ENCODE results near the gene TMBIM6. TPM values are rescaled to one million over a fixed set of nuclear protein-coding genes. Genes with fewer than 3 reads are reported as not detected.

TMBIM6 gene
- total and polyA plus RNA-seq, 4 donors: 443 to 601 (median 527) TPM

GRCh38 chr12:49801141-49802063 lies 60.0 kb downstream of the TMBIM6 start:
- Histone ChIP-seq H3K4me3 (ENCODE audit: low read depth, low read length) (no peak overlapping the region), H3K27ac (ENCODE audit: low read depth, low read length) (no peak overlapping the region), H3K27me3 (ENCODE audit: control insufficient read depth, insufficient read depth, low read length) (no peaks in the 10 kb centered on the region), H3K4me1 (ENCODE audit: control insufficient read depth, insufficient read depth, low read length) (no peaks in the 10 kb centered on the region), H3K9me3 (ENCODE audit: control insufficient read depth, insufficient read depth, low read length) (no peaks in the 10 kb centered on the region), H3K36me3 (ENCODE audit: control insufficient read depth, insufficient read depth, low read length) (peaks cover 91% of the 10 kb centered on the region)
- WGBS (ENCODE audit: insufficient coverage): 85% methylated on average over 13 of the region's 17 CpGs
- DNase-seq (ENCODE audit: low read depth in 4 of 6, low spot score in 6 of 6): no peak

GRCh38 chr12:49803693-49804450 lies 62.5 kb downstream of the TMBIM6 start:
- 87% methylated on average over 10 of the region's 12 CpGs for WGBS (ENCODE audit: insufficient coverage)
- Histone ChIP-seq H3K4me3 (ENCODE audit: low read depth, low read length) (no peak overlapping the region), H3K9me3 (ENCODE audit: control insufficient read depth, insufficient read depth, low read length) (no peaks in the 10 kb centered on the region), H3K4me1 (ENCODE audit: control insufficient read depth, insufficient read depth, low read length) (peaks cover 14% of the 10 kb centered on the region), H3K27ac (ENCODE audit: low read depth, low read length) (no peak overlapping the region), H3K36me3 (ENCODE audit: control insufficient read depth, insufficient read depth, low read length) (peaks cover 82% of the 10 kb centered on the region), H3K27me3 (ENCODE audit: control insufficient read depth, insufficient read depth, low read length) (no peaks in the 10 kb centered on the region)
- no peak for DNase-seq (ENCODE audit: low read depth in 4 of 6, low spot score in 6 of 6)

DNA sequence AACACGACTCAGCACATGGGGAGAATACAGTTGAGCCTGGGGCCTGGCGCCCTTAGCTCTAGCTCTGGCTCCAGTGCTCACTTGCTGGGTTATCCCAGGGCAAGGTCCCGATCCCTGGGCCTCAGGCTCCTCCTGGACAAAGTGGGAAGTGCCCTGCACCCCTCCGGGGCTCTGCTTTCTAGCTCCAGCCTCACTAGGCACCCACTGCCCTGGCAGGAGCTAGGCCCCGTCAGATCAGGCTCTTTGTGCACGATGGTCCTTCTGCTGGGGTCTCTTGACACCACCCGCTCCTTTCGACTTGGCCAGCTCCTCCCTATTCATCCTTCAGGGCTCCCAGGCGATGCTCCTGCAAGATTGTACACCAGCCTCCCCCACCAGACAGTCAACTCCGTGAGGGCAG lies 63.5 kb downstream of the TMBIM6 start:
- Histone ChIP-seq H3K27me3 (ENCODE audit: control insufficient read depth, insufficient read depth, low read length) (no peaks in the 10 kb centered on the region), H3K27ac (ENCODE audit: low read depth, low read length) (no peak overlapping the region), H3K36me3 (ENCODE audit: control insufficient read depth, insufficient read depth, low read length) (peaks cover 72% of the 10 kb centered on the region), H3K4me3 (ENCODE audit: low read depth, low read length) (no peak overlapping the region), H3K4me1 (ENCODE audit: control insufficient read depth, insufficient read depth, low read length) (peaks cover 23% of the 10 kb centered on the region), H3K9me3 (ENCODE audit: control insufficient read depth, insufficient read depth, low read length) (no peaks in the 10 kb centered on the region)
- 96% methylated on average over 10 of the region's 10 CpGs for WGBS (ENCODE audit: insufficient coverage)
- no peak for DNase-seq (ENCODE audit: low read depth in 4 of 6, low spot score in 6 of 6)

DNA sequence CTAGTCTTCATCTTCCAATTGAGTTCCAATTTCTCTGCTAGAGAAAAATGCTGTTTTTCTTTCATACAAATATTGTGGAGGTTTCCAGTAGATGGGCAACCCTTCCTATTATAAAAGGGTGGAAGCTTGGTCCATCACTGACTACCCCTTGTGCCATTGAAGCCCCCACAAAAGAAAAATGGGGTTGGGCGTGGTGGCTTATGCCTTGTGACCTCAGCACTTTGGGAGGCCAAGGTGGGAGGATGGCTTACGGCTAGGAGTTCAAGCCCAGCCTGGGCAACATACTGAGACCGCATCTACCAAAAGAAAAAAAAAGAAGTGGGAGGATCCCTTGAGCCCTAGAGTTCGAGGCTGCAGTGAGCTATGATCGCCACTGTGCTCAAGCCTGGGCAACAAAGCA lies 64.1 kb downstream of the TMBIM6 start:
- H3K4me3 ChIP-seq (ENCODE audit: low read depth, low read length): no peak overlapping the region
- peaks cover 66% of the 10 kb centered on the region for H3K36me3 ChIP-seq (ENCODE audit: control insufficient read depth, insufficient read depth, low read length)
- peaks cover 29% of the 10 kb centered on the region for H3K4me1 ChIP-seq (ENCODE audit: control insufficient read depth, insufficient read depth, low read length)
- DNase-seq (ENCODE audit: low read depth in 4 of 6, low spot score in 6 of 6): no peak
- no peaks in the 10 kb centered on the region for H3K27me3 ChIP-seq (ENCODE audit: control insufficient read depth, insufficient read depth, low read length)
- 100% methylated on average over 3 of the region's 5 CpGs for WGBS (ENCODE audit: insufficient coverage)
- H3K9me3 ChIP-seq (ENCODE audit: control insufficient read depth, insufficient read depth, low read length): no peaks in the 10 kb centered on the region
- H3K27ac ChIP-seq (ENCODE audit: low read depth, low read length): no peak overlapping the region

DNA sequence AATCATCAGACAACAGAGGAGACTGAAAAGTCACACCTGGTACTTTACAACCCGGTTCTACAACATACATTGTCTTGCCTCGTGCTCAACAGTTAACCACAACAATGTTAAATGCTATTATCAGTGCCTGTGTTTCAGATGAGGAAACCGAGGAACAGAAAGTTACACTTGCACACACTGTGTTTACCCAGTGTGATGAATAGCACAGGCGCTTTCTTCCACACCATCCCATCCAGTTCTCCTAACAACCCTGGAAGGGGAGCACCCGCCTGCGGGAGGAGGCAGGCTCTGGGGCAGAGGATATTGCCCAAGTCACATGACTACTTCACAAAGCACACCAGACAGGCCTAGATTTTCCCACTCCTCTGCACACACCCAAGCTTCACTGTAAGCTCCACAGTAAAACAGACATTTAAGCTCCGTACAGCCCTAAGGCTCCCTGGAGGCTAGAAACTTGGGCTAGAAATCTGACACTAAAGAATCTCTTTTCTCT lies 65.0 kb downstream of the TMBIM6 start:
- peaks cover 58% of the 10 kb centered on the region for H3K36me3 ChIP-seq (ENCODE audit: control insufficient read depth, insufficient read depth, low read length)
- peaks cover 35% of the 10 kb centered on the region for H3K4me1 ChIP-seq (ENCODE audit: control insufficient read depth, insufficient read depth, low read length)
- H3K9me3 ChIP-seq (ENCODE audit: control insufficient read depth, insufficient read depth, low read length): no peaks in the 10 kb centered on the region
- H3K4me3 ChIP-seq (ENCODE audit: low read depth, low read length): no peak overlapping the region
- DNase-seq (ENCODE audit: low read depth in 4 of 6, low spot score in 6 of 6): no peak
- no peaks in the 10 kb centered on the region for H3K27me3 ChIP-seq (ENCODE audit: control insufficient read depth, insufficient read depth, low read length)
- no peak overlapping the region for H3K27ac ChIP-seq (ENCODE audit: low read depth, low read length)
- 82% methylated on average over 3 of the region's 7 CpGs for WGBS (ENCODE audit: insufficient coverage)

GRCh38 chr12:49806877-49807276 lies 65.5 kb downstream of the TMBIM6 start:
- Histone ChIP-seq H3K36me3 (ENCODE audit: control insufficient read depth, insufficient read depth, low read length) (peaks cover 53% of the 10 kb centered on the region), H3K4me3 (ENCODE audit: low read depth, low read length) (no peak overlapping the region), H3K27ac (ENCODE audit: low read depth, low read length) (no peak overlapping the region), H3K4me1 (ENCODE audit: control insufficient read depth, insufficient read depth, low read length) (peaks cover 38% of the 10 kb centered on the region), H3K9me3 (ENCODE audit: control insufficient read depth, insufficient read depth, low read length) (no peaks in the 10 kb centered on the region), H3K27me3 (ENCODE audit: control insufficient read depth, insufficient read depth, low read length) (no peaks in the 10 kb centered on the region)
- WGBS (ENCODE audit: insufficient coverage): no CpG with 5 or more reads among the region's 7 CpGs
- DNase-seq (ENCODE audit: low read depth in 4 of 6, low spot score in 6 of 6): no peak

GRCh38 chr12:49807991-49808580 lies 66.7 kb downstream of the TMBIM6 start:
- whole genome bisulfite sequencing (ENCODE audit: insufficient coverage): 62% methylated on average over 8 of the region's 12 CpGs
- no peak for DNase-seq (ENCODE audit: low read depth in 4 of 6, low spot score in 6 of 6)
- Histone ChIP-seq H3K36me3 (ENCODE audit: control insufficient read depth, insufficient read depth, low read length) (peaks cover 41% of the 10 kb centered on the region), H3K27ac (ENCODE audit: low read depth, low read length) (peak overlapping the region; percentile 89), H3K4me1 (ENCODE audit: control insufficient read depth, insufficient read depth, low read length) (peaks cover 38% of the 10 kb centered on the region), H3K27me3 (ENCODE audit: control insufficient read depth, insufficient read depth, low read length) (no peaks in the 10 kb centered on the region), H3K4me3 (ENCODE audit: low read depth, low read length) (no peak overlapping the region), H3K9me3 (ENCODE audit: control insufficient read depth, insufficient read depth, low read length) (no peaks in the 10 kb centered on the region)

DNA sequence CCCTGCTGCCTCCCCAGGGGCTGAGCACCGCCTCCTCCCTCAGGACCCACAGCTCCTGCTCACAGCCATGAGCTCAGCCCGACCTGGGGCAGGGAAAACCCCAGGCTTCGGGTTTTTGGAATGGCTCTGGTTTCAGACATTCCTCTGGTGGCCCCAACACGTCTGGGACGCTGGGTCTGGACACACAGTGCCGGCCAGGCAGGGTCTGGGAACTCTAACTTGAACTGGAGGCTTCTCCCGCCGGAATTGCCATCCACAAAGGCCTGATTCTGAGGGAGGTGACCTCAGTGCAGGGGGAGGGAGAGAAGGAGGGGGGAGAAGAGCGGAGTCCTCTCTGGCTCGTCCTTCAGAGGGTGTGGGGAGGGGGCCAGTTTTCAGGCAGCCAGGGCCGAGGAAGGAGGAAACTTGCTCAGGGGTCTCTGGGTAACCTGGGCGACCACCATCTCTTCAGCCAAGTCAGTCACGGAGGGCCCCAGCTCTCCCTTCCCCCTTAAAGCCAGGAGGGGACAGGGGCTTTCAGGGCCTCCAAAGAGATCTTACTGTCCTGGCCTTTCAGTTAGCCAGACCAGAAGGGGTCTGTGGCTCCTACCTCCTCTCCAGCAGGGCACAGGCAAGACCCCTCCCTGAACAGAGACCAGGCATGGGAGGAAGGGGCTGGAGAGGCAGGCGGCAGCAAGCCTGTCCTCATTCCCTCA lies 67.5 kb downstream of the TMBIM6 start:
- no peaks in the 10 kb centered on the region for H3K9me3 ChIP-seq (ENCODE audit: control insufficient read depth, insufficient read depth, low read length)
- no peaks in the 10 kb centered on the region for H3K27me3 ChIP-seq (ENCODE audit: control insufficient read depth, insufficient read depth, low read length)
- H3K36me3 ChIP-seq (ENCODE audit: control insufficient read depth, insufficient read depth, low read length): peaks cover 34% of the 10 kb centered on the region
- DNase-seq (ENCODE audit: low read depth in 4 of 6, low spot score in 6 of 6): peak in 2 of 6 donors; percentile 18 to 59
- peak overlapping the region; percentile 89 for H3K27ac ChIP-seq (ENCODE audit: low read depth, low read length)
- peaks cover 38% of the 10 kb centered on the region for H3K4me1 ChIP-seq (ENCODE audit: control insufficient read depth, insufficient read depth, low read length)
- WGBS (ENCODE audit: insufficient coverage): 26% methylated on average over 11 of the region's 14 CpGs
- H3K4me3 ChIP-seq (ENCODE audit: low read depth, low read length): no peak overlapping the region

GRCh38 chr12:49809381-49809905 lies 68.1 kb downstream of the TMBIM6 start:
- DNase-seq (ENCODE audit: low read depth in 4 of 6, low spot score in 6 of 6): peak in 3 of 6 donors; percentile 12 to 60 (median 47)
- Histone ChIP-seq H3K4me1 (ENCODE audit: control insufficient read depth, insufficient read depth, low read length) (peaks cover 38% of the 10 kb centered on the region), H3K4me3 (ENCODE audit: low read depth, low read length) (no peak overlapping the region)

More at GRCh38 chr12:49809381-49809905, 68.1 kb downstream of the TMBIM6 start:
- peak overlapping the region; percentile 89 for H3K27ac ChIP-seq (ENCODE audit: low read depth, low read length)
- no CpG with 5 or more reads among the region's 4 CpGs for WGBS (ENCODE audit: insufficient coverage)
- no peaks in the 10 kb centered on the region for H3K27me3 ChIP-seq (ENCODE audit: control insufficient read depth, insufficient read depth, low read length)
- peaks cover 30% of the 10 kb centered on the region for H3K36me3 ChIP-seq (ENCODE audit: control insufficient read depth, insufficient read depth, low read length)
- H3K9me3 ChIP-seq (ENCODE audit: control insufficient read depth, insufficient read depth, low read length): no peaks in the 10 kb centered on the region
